GM19397 (cell line): ENCODE data around the gene AOC2.
"Not testable (repeated sequence)": the region's sequence is repeated elsewhere in the genome, so short reads cannot be mapped to it uniquely, and the experiment has no call there.

Experiments used
- ATAC-seq: cut with Tn5 transposase; IDR thresholded peaks from one replicate; pipeline ENCODE4 v1.9.1; 2021; ENCODE audit warnings: mild to moderate bottlenecking, moderate library complexity; ENCODE audit not compliant: unreplicated experiment

Gene AOC2

GRCh38 chr17:42832213-42832933, 12.0 kb upstream of the AOC2 start:
- ATAC-seq: no peak

DNA sequence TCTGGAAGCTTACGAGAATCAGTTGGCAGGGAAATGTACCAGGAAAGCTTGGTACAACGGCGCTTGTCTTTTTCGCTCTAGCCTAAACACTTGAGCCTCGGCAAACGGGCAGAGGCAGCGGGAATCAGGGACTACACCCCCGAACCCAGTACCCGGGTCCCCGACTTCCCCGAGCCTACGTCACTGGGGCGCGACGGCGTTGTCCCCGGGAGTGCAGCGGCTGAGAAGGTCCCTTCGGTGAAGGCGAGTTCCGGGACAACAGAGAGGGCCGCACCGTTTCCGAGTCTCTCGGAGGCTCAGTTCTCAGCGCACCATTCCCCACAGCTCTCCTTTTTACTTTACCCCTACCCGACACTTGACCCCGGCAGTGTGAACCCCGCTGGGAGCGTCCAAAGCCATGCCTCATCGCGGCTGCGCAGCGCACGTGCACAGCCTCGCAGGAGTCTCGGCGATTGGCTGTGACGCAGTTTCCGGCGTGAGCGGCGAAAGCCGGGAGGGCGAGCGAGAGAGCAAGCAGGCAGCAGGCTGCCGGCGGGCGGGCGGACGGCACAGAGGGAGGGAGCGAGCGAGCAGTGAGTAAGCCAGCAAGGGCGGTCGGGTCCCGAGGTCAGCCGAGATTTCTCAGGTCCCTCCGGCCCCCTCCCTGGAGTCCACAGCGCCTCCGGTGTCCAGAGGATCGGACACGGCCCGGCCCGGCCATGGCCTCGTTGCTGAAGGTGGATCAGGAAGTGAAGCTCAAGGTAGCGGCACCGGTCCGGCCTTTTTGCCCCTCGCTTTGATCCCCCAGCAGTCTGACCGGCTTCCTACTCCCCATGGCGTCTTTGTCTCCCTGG, 11.2 kb upstream of the AOC2 start, which contains the start of gene PSME3:
Gene PSME3 (plus strand): TSS at position 464 of the 833 bp plus-strand sequence. CDS start 235 bp downstream, at position 699.
- ATAC-seq: peak; percentile 92

DNA sequence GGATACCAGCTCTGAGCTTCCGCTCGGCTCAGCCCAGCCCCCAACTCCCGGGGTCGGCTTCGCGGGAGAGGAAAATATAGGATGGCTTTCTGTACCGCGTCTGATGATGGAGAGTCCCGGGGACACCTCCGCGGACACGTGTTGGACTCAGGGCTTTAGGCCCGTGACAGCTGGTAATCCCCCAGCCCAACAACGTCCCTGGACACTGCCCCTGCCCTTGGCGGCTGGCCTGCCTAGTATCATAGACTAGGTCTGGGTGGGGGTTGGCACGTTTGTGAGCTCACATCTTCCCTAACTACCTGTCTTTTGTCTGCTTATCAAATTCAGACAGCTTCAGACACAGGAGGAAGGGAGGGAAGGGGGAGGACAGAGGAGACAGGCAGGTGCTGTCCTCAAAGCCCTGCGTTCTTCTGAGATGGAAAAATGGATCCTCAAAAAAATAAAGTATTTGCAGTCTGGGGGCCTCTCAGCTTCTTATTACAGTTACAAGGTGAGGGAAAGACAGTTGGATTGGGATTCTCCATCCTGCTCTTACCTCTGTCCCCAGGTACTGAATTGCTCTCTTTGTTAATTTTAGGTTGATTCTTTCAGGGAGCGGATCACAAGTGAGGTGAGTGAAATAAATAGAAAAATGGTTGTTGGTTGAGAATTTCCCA, 10.5 kb upstream of the AOC2 start:
- ATAC-seq: no peak

GRCh38 chr17:42835732-42836131, 8.6 kb upstream of the AOC2 start:
- ATAC-seq: no peak

- ATAC-seq: no peak
Measured at GRCh38 chr17:42841975-42842685, 2.2 kb upstream of the AOC2 start.

GRCh38 chr17:42843358-42843934, 934 bp upstream of the AOC2 start:
- ATAC-seq: no peak

- ATAC-seq: no peak
Measured at GRCh38 chr17:42844761-42845555, 578 bp downstream of the AOC2 start.

DNA sequence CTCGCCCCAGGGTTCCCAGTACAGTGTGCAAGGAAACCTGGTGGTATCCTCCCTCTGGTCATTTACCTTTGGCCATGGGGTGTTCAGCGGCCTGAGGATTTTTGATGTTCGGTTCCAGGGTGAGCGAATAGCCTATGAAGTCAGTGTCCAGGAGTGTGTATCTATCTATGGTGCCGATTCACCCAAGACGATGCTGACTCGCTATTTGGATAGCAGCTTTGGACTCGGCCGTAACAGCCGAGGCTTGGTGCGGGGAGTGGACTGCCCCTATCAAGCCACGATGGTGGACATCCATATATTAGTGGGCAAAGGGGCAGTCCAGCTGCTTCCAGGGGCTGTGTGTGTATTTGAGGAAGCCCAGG, 1.2 kb downstream of the AOC2 start:
- ATAC-seq: no peak

DNA sequence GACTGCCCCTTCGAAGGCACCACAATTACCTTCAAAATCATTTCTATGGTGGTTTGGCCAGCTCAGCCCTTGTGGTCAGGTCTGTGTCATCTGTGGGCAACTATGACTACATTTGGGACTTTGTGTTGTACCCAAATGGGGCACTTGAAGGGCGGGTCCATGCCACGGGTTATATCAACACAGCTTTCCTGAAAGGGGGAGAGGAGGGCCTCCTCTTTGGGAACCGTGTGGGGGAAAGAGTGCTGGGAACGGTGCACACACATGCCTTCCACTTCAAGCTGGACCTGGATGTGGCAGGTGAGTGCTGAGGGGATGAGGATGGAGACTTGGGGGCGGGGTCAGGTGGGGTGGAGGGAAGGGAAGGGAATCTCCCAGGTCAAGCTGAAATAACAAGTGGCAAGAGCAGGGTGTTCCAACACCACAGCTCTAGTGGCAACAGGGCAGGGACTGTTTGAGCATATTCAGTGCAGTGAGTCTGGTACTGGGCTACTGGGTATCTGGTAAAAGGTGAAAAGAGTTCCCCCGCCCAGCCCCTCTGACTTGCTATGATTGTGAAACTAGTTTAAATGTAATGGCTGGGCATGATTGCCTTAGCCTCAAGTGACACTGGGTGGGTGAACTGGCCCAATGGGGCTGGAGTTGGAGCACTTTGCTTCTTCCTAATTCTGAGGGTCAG, 1.7 kb downstream of the AOC2 start:
- no peak for ATAC-seq

DNA sequence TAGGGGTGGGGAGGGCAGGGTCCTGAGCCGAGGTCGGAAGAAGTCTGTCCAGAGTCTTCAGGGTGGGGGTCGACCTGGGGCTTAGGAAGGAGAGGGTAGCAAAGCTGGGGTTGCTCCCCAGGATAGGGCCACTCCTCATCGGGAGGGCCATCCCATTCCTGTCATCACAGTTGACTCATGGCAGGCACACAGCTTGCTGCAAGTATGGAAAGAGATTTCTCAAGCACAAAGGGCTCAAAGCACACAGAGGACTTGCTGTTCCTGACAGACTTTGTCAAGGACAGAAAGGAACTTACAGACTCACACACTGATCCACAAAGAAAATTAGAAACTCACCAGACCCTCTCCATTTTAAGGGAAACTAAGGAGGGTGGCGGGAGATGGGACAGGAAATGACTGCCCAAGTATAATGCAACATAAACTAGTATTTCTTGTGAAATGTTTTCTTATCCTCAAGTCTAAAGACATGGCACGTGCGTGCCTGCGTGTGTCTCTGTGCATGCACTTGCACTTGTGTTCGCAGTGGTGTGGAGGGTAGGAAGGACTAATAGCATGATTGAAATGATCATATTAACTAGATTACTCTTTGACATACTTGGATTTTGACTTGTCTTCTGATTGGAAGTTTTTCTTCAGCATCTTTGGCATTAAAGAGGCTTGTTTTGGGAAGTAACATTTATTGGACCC, 2.4 kb downstream of the AOC2 start:
- ATAC-seq: no peak

DNA sequence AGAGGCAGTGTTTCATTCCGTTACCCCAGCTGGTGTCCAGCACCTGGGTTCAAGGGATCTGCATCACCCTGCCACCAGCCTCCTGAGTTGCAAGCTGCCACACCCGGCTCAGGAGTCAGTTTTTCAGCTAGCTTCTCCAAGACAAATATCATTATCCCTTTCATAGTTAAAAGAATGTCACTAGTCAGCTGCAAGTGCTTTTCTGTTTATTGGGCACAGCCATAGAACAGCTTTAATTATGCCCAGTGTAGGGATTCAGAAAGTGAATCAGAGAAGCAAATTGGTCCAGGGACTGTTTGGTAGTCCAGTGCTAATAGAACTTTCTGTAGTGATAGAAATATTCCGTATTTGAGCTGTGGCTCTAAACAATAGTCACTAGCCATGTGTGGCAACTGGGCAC, 3.7 kb downstream of the AOC2 start:
- ATAC-seq: no peak

DNA sequence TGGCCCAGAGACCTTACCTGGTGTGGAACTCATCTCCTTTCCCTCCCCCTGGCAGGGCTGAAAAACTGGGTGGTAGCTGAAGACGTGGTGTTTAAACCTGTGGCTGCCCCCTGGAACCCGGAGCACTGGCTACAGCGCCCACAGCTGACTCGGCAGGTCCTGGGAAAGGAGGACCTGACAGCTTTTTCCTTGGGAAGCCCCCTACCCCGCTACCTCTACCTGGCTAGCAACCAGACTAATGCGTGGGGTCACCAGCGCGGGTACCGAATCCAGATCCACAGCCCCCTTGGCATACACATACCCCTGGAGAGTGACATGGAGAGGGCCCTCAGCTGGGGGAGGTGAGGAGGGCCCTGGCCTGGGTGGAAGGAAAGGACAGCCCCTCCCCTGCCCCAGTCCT, 4.7 kb downstream of the AOC2 start:
- ATAC-seq: no peak

GRCh38 chr17:42849451-42850181, 5.2 kb downstream of the AOC2 start:
- no peak for ATAC-seq

DNA sequence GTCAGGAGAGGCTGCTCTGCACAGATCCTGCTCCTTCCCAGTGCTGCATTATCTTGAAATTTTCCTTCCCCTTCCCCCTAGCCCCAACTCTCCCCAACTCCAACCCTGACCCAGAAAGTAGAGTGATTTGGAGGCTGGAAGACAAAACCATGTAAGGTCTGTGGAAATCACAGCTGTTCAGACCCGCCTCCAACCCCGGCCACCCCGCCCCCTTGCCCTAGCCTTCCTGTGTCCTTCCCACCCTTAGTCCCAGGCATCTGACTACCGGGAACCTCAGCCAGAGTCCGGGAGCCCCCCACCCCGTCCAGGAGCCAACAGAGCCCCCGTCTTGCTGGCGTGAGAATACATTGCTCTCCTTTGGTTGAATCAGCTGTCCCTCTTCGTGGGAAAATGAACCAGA, 6.6 kb downstream of the AOC2 start, which contains the start of gene AOC3:
Gene AOC3 (plus strand): TSS at position 246 of the 400 bp plus-strand sequence. CDS start 145 bp downstream, at position 391.
- no peak for ATAC-seq

GRCh38 chr17:42851371-42852240, 7.2 kb downstream of the AOC2 start:
- ATAC-seq: not testable (repeated sequence)

- ATAC-seq: no peak
Measured at GRCh38 chr17:42852351-42852750, 8.0 kb downstream of the AOC2 start.

DNA sequence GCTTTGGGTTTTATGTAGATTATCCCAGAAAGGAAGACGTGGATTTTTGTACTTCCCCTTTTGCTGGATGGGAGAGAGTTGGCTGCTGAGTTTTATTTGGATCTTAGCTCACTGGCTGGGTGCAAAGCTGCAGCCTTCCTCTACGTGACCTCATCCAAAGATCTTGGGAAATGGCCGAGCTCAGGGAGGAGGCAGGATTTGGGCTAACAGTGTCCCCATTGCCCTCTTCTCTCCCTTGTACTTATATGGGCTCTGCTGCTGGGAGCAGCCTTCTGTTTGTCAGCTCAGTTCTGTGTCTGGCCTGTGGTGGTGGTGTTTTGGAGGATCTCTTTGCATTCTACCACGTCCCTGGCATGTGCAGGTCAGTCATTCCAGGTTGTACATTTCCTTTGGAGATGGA, 8.6 kb downstream of the AOC2 start:
- no peak for ATAC-seq
